Parathyroid adenoma (tissue), 2 donors: ENCODE measurements around the gene MRPL55.

ENCODE experiments used
- H2AFZ ChIP-seq: fragments of 300-600 bp; sonication (generic); one replicate; pipeline ENCODE4 v1.7.0; 2017; ENCODE audit warnings: antibody characterized with exemption, mild to moderate bottlenecking
- H3K27ac ChIP-seq: fragments of 300-600 bp; sonication (generic); one replicate; pipeline ENCODE4 v1.7.0; 2017
- H3K27me3 ChIP-seq: fragments of 300-600 bp; sonication (generic); one replicate; pipeline ENCODE4 v1.7.0; 2017; ENCODE audit warnings: low read length; ENCODE audit not compliant: control insufficient read depth, insufficient read depth
- H3K36me3 ChIP-seq: fragments of 300-600 bp; sonication (generic); one replicate; pipeline ENCODE4 v1.7.0; 2017; ENCODE audit warnings: low read length; ENCODE audit not compliant: control insufficient read depth, insufficient read depth
- H3K4me1 ChIP-seq: fragments of 300-600 bp; sonication (generic); one replicate; pipeline ENCODE4 v1.7.0; 2017; ENCODE audit warnings: control low read depth
- H3K4me2 ChIP-seq: fragments of 300-600 bp; sonication (generic); one replicate; pipeline ENCODE4 v1.7.0; 2017; ENCODE audit warnings: low read length
- H3K4me3 ChIP-seq: fragments of 300-600 bp; sonication (generic); one replicate; pipeline ENCODE4 v1.7.0; 2017; ENCODE audit warnings: low read depth, low read length
- H3K79me2 ChIP-seq: fragments of 300-600 bp; sonication (generic); one replicate; pipeline ENCODE4 v1.7.0; 2017; ENCODE audit warnings: control low read depth
- H3K9ac ChIP-seq: fragments of 300-600 bp; sonication (generic); one replicate; pipeline ENCODE4 v1.7.0; 2017; ENCODE audit warnings: mild to moderate bottlenecking
- H3K9me3 ChIP-seq: fragments of 300-600 bp; sonication (generic); one replicate; pipeline ENCODE4 v1.7.0; 2017; ENCODE audit warnings: low read length; ENCODE audit not compliant: control insufficient read depth
- CTCF ChIP-seq: fragments of 300-600 bp; sonication (generic); IDR thresholded peaks from one replicate; pipeline ENCODE4 v1.7.0; 2017; ENCODE audit warnings: antibody characterized with exemption, mild to moderate bottlenecking
- donor health status: primary hyperparathyroidism.

Gene MRPL55

DNA sequence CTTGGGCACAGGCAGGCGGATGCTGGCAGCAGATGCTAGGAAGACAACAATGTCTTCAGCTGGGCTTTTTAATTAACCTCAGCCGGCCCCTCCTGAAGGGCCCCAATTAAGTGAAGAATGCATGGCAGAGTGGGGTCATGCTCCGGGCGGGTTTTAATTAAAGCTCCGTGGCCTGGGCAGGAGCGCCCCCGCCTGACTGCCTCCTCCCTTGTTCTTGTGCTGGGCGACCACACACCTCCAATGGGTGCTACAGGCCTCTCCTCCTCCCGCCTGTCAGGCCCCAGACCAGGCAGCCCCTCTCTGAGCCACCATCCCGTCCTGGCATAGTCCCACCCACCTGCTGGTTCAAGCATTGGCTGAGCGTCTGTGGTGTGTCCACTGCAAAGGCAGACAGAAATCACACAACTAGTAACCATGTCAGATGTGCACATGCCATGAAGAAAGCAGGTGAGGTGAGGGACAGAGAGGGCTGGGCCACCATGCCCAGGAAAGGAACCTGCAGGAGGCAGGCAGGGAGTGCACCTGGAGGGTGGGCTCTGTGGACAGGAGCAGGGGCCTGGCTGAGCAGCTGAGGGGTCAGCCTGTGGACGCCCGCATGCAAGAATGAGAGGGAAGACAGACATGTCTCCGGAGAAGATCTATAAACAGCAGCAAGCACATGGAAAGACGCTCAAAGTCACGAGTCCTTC, 35.1 kb downstream of the MRPL55 start:
- H3K4me2 ChIP-seq, result no peak overlapping the region
- no peak overlapping the region for H2AFZ ChIP-seq
- no peaks in the 10 kb centered on the region for H3K36me3 ChIP-seq
- H3K4me1 ChIP-seq, result no peaks in the 10 kb centered on the region
- H3K27ac ChIP-seq, result no peak overlapping the region
- no peaks in the 10 kb centered on the region for H3K79me2 ChIP-seq
- no peak overlapping the region for H3K9ac ChIP-seq
- no peaks in the 10 kb centered on the region for H3K9me3 ChIP-seq
- no peak overlapping the region for H3K4me3 ChIP-seq
- no peak for TF ChIP-seq CTCF
- no peaks in the 10 kb centered on the region for H3K27me3 ChIP-seq

DNA sequence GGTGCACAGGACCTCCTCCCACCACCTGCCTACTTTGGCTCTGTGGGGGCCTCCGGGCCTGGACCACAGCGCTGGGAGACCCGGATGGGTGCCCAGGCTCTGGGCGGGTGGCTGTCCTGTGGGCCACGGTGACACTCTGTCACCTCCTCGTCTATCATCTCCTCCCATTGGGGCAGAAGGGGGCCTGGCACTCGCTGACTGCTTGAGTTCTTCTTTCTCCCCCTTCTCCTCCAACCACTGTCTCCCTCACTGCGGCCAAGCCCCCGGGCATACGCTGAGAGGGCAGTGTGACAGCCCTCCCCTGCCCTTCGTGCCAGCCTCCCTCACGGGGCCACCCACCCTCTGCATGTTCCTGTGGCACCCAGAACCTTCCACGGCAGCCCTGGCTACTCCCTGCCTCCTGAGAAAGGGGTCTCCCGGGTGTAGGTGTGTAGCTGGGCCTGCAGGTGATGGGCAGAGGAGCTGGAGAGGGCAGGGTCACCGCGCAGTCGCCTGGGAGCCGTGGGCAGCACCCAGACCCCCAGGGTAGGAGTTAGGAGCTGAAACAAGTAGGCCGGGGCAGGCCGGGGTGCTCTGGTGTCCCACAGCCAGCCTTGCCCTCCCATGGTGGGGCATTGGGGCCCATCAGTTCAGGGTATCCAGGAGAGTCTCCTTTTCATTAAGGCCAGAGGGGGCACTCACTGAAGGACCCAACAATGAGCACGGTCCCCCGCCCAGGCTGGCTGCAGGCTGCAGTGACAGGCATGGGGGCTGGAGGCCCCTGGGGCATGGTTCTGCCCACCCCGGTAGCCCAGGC, 35.8 kb downstream of the MRPL55 start:
- Histone ChIP-seq H3K4me3 (no peak overlapping the region), H2AFZ (no peak overlapping the region), H3K4me2 (no peak overlapping the region), H3K9ac (no peak overlapping the region), H3K79me2 (no peaks in the 10 kb centered on the region), H3K27ac (no peak overlapping the region), H3K27me3 (no peaks in the 10 kb centered on the region), H3K4me1 (no peaks in the 10 kb centered on the region), H3K9me3 (no peaks in the 10 kb centered on the region), H3K36me3 (no peaks in the 10 kb centered on the region)
- TF ChIP-seq CTCF, result no peak

DNA sequence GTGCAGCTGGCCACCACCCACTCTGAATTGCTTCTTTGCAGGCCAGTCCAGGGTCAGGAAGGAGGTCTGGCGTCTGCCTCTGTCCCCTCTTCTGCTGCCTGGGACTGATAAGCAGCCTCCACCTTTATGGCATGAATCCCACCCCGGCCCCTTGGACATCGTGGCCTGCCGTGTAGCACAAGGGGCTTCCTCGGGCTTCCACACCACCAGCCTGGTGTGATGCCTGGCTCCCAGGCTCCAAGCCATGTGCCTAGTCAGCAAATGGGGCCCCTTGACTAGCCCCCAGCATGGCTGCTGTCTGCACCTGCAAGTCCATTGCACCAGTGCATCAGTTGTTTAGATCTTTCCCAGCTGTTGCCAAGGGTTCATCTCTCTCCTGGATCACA, 36.4 kb downstream of the MRPL55 start:
- Histone ChIP-seq H3K4me1 (no peaks in the 10 kb centered on the region), H3K27ac (no peak overlapping the region), H3K27me3 (no peaks in the 10 kb centered on the region), H3K9ac (no peak overlapping the region), H3K9me3 (no peaks in the 10 kb centered on the region), H3K36me3 (no peaks in the 10 kb centered on the region), H2AFZ (no peak overlapping the region), H3K4me2 (no peak overlapping the region), H3K4me3 (no peak overlapping the region), H3K79me2 (no peaks in the 10 kb centered on the region)
- no peak for TF ChIP-seq CTCF

GRCh38 chr1:228071839-228072657, 37.1 kb downstream of the MRPL55 start:
- H2AFZ ChIP-seq, result no peak overlapping the region
- no peaks in the 10 kb centered on the region for H3K9me3 ChIP-seq
- no peak overlapping the region for H3K4me2 ChIP-seq
- no peak overlapping the region for H3K4me3 ChIP-seq
- H3K9ac ChIP-seq, result no peak overlapping the region
- no peaks in the 10 kb centered on the region for H3K79me2 ChIP-seq
- H3K27me3 ChIP-seq, result no peaks in the 10 kb centered on the region
- no peak for TF ChIP-seq CTCF
- no peak overlapping the region for H3K27ac ChIP-seq
- no peaks in the 10 kb centered on the region for H3K36me3 ChIP-seq
- no peaks in the 10 kb centered on the region for H3K4me1 ChIP-seq
